H4 (cell line): ENCODE data around the gene CBLN4. TPM values are rescaled to one million over a fixed set of nuclear protein-coding genes. Genes with fewer than 3 reads are reported as not detected.

Source experiments
- DNase-seq: peaks from one replicate; pipeline ENCODE4 v3.0.0-alpha.2; 2015; ENCODE audit warnings: low spot score
- total RNA-seq: library from RNA; depleted of rRNA; stranded (reverse); fragments of >200 nt; shearing (Covaris generic); gene quantifications from 2 replicates; pipeline ENCODE4 v1.2.3, GENCODE V29; 2014; rRNA removed

The CBLN4 gene
- total RNA-seq: not detected in 2 replicates

- DNase-seq: no peak
These were observed at the start of gene CBLN4 for GRCh38 chr20:56005389-56005715. Gene CBLN4, minus strand, starts transcription at chr20:56005519. Its CDS starts 1,348 bp downstream, at chr20:56004171.

- DNase-seq: no peak
These were observed 37.9 kb upstream of the CBLN4 start for GRCh38 chr20:56043227-56043626.

- DNase-seq: no peak
These were observed 26.9 kb upstream of the CBLN4 start for GRCh38 chr20:56032251-56032650.

- no peak for DNase-seq
These were observed 13.4 kb upstream of the CBLN4 start for GRCh38 chr20:56018716-56019115.

- no peak for DNase-seq
These were observed 12.9 kb upstream of the CBLN4 start for GRCh38 chr20:56018194-56018593.

GRCh38 chr20:56017560-56017959 is 12.2 kb upstream of the CBLN4 start:
- DNase-seq: no peak

GRCh38 chr20:56014998-56015397 is 9.7 kb upstream of the CBLN4 start:
- no peak for DNase-seq

GRCh38 chr20:56014151-56014550 is 8.8 kb upstream of the CBLN4 start:
- DNase-seq: no peak

GRCh38 chr20:56004611-56005388 is 519 bp downstream of the CBLN4 start:
- no peak for DNase-seq

GRCh38 chr20:56004007-56004406 is 1.3 kb downstream of the CBLN4 start:
- DNase-seq: no peak

- DNase-seq: no peak
These were observed 2.2 kb downstream of the CBLN4 start for GRCh38 chr20:56002908-56003800.

- DNase-seq: no peak
These were observed 3.4 kb downstream of the CBLN4 start for GRCh38 chr20:56001890-56002289.

- peak; percentile 10 for DNase-seq
These were observed 4.1 kb downstream of the CBLN4 start for GRCh38 chr20:56001106-56001785.

GRCh38 chr20:55978550-55978949 is 26.8 kb downstream of the CBLN4 start:
- no peak for DNase-seq

GRCh38 chr20:55977690-55978459 is 27.4 kb downstream of the CBLN4 start:
- peak; percentile 20 for DNase-seq

GRCh38 chr20:55974491-55975202 is 30.7 kb downstream of the CBLN4 start:
- DNase-seq: no peak

GRCh38 chr20:55964790-55965189 is 40.5 kb downstream of the CBLN4 start:
- DNase-seq: no peak

- no peak for DNase-seq
These were observed 43.7 kb downstream of the CBLN4 start for GRCh38 chr20:55961376-55962330.

- no peak for DNase-seq
These were observed 52.1 kb downstream of the CBLN4 start for GRCh38 chr20:55953201-55953600.

GRCh38 chr20:55947701-55948100 is 57.6 kb downstream of the CBLN4 start:
- no peak for DNase-seq
